Endometrial microvascular endothelial cells (primary cell): ENCODE results near the gene WDR81. TPM values are rescaled to one million over a fixed set of nuclear protein-coding genes. Genes with fewer than 3 reads are reported as not detected.
"Not testable (repeated sequence)": the region's sequence is repeated elsewhere in the genome, so short reads cannot be mapped to it uniquely, and the experiment has no call there.

Experiments used
- in situ Hi-C: cut with HindIII; loops from 2 replicates; pipeline ENCODE4 v1.10.0; 2017; ENCODE audit warnings: low sequenced_read_pairs, low pct_unique_long_range_greater_than_20kb; ENCODE audit errors: inconsistent ontology term
- total RNA-seq: library from RNA; depleted of rRNA; stranded (reverse); fragments of >200 nt; gene quantifications from one replicate; pipeline ENCODE4 v1.2.3, GENCODE V29; 2015; ENCODE audit errors: inconsistent ontology term

Gene WDR81
- total RNA-seq = 24.2 TPM

GRCh38 chr17:1724351-1724868 lies at the start of gene WDR81:
TSS of gene WDR81 (plus strand) at chr17:1724704. CDS start at chr17:1724960, 256 bp downstream.
- in situ Hi-C loops = no loop called here

GRCh38 chr17:1676401-1676800 lies 48.1 kb upstream of the WDR81 start:
- in situ Hi-C loops = no loop called here

DNA sequence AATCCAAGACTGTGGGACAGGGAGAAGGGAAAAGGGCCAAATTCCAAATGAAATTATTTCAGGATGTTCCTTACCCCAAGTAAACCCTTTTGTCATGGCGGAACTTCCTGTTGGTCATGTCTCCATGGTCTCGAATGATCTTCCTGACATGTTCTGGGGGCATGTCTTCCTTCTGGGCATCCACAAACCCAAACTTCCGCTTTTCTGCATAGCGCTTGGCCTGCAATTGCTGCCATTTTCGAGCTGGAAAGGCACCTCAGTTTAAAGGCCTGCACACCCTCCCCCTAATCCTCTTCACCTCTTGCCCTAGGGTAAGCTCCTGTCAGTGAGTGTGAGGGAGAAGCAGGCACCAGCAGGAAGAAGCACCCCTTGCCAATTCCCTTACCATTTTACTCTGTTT lies 41.0 kb upstream of the WDR81 start:
- in situ Hi-C loops = no loop called here

DNA sequence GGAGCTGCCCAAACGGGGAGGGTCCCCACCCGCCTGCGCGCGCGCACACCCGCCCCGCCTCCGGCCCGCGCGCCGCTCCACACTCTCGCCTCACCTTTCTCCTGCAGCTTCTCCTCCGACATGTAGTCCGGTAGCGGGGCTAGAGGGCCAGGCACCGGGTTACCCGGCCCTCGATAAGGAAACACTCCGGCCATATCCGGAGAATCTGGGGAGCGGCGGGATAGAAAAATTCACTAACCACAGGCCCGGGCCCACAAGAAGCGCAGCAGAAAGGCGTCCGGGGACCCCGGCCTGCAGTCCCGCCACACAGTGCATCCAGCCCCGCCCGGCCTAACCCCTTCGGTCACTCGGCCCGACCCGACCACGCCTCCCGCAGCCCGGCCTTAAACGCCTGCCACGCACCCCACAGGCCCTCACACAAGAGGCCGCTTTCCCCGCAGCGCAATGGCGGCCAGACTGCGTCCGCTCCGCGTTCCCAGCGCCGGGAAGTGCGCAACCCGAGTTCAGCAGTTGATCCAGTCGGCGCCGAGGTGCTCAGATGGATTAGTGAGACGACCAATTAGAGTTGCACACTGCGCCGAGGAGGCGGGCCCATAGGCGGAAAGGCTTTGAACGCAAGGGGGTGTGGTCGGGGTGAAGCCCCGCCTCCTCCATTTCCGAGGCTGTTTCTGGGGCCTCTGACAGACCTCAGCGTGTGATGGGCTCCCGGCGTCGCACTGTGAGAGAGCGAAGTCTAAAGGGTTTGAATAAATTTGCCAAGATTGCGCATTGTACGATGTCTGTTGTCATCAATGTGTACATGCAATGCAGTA lies 39.9 kb upstream of the WDR81 start, which contains the start of gene PRPF8:
Gene PRPF8, minus strand, starts transcription at position 490 of the 812 bp plus-strand sequence. Its CDS starts 296 bp downstream, at position 194.
- in situ Hi-C loops = no loop called here

- in situ Hi-C loops = no loop called here
Measured at GRCh38 chr17:1686086-1686485, 38.4 kb upstream of the WDR81 start.

- in situ Hi-C loops = not testable (repeated sequence)
Measured at GRCh38 chr17:1688405-1688804, 36.1 kb upstream of the WDR81 start.

DNA sequence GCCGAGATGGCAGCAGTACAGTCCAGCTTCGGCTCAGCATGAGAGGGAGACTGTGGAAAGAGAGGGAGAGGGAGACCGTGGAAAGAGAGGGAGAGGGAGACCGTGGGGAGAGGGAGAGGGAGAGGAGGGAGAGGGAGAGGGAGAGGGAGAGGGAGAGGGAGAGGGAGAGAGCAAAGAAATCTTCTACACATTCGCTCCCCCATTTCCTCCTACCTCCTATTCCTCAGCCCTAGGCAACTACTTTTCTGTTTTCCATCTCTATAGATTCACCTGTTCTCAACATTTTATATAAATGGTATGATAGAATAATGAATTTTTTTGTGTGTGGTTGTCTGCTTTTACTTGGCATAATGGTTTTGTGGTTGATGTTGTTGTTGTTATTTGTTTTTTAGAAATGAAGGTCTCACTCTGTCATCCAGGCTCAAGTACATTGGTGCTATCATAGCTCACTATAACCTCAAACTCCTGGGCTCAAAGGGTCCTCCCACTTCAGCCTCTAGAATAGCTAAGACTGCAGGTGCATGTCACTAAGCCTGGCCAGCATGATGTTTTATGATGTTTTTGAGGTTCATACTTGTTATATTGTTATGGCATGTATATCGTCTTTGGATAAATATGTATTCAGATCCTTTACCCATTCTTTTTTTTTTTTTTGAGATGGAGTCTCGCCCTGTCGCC lies 33.8 kb upstream of the WDR81 start:
- in situ Hi-C loops = no loop called here

GRCh38 chr17:1693339-1693738 lies 31.2 kb upstream of the WDR81 start:
- in situ Hi-C loops = no loop called here

DNA sequence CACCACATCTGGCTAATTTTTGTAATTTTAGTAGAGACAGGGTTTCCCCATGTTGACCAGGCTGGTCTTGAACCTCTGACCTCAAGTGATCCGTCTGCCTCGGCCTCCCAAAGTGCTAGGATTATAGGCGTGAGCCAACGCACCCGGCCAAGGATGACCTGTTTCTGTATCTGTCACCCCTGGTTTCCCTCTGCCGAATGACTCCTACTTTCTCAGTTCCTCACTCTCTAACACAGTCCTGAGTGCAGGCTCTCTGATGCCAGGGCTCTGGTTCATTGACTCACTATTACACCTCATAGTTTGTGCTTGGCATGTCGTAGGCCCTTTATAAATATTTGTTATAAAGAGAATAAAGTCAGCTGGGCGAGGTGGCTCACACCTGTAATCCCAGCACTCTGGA lies 29.1 kb upstream of the WDR81 start:
- in situ Hi-C loops = no loop called here

DNA sequence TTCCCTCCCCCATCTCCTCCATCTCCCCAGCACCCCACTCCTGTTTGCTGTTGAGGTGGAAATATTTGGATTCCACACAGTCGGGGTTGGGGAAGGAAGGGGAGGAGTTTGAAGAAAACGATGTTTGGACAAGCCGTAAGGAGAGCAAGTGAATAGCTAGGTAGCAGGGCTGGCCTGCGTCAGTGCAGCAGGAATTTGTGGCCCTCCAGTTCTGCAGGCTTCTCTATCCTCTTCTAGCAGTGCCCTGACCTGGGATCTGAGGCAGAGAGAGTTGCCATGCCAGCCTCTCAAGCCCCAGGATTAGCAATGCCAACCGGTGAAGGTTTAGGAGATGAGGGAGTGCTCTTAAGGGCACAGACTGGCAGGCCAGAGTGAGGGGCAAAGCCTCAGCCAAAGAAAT lies 26.8 kb upstream of the WDR81 start:
- in situ Hi-C loops = no loop called here

GRCh38 chr17:1699891-1700290 lies 24.6 kb upstream of the WDR81 start:
- in situ Hi-C loops = not testable (repeated sequence)

DNA sequence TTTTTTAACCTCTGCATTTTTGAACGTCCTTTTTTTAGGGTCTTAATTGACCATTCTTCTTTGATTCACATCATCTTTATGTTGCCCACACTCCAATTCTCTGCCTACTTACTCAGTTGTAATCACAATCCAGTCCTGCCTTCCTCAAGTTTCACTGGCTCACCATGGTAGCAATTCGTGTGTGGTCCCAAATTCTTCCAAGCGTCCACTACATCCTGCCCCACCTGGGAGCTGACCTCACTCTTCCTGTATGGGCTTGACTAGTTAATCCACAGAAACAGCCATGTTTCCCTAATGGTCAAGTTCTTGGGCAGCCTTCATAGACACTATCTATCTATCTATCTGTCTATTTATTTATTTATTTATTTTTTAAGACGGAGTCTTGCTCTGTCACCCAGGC lies 21.4 kb upstream of the WDR81 start:
- in situ Hi-C loops = no loop called here

- in situ Hi-C loops = no loop called here
Measured at GRCh38 chr17:1705004-1705403, 19.5 kb upstream of the WDR81 start.

GRCh38 chr17:1707107-1707506 lies 17.4 kb upstream of the WDR81 start:
- in situ Hi-C loops = no loop called here

GRCh38 chr17:1708791-1709346 lies 15.6 kb upstream of the WDR81 start:
- in situ Hi-C loops = not testable (repeated sequence)

DNA sequence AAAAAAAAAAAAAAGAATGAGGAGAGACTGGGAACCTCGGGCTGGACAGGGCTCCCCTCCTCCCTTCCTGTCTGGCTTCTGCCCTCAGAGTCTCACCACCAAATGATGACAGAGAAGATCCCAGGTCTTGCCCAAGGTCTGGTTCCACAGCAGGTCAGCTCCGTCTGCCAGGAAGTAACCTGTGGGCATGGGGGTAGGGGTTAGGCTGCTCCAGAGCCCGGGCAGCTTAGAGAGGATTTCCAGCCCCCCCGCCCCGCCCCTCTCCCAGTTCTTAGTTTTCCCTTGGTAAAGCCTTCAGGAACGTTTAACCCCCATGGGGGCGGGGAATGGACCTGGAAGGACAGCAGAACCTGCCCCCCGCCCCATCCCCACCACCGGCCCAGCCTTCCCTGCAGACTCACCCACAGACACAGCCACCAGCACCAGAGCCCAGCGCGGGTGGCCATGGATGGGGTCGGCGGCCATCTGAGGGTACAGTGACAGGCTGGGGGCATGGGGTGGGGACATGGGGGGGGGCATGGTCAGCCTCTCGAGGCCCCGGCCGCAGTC lies 15.0 kb upstream of the WDR81 start:
- in situ Hi-C loops = no loop called here

DNA sequence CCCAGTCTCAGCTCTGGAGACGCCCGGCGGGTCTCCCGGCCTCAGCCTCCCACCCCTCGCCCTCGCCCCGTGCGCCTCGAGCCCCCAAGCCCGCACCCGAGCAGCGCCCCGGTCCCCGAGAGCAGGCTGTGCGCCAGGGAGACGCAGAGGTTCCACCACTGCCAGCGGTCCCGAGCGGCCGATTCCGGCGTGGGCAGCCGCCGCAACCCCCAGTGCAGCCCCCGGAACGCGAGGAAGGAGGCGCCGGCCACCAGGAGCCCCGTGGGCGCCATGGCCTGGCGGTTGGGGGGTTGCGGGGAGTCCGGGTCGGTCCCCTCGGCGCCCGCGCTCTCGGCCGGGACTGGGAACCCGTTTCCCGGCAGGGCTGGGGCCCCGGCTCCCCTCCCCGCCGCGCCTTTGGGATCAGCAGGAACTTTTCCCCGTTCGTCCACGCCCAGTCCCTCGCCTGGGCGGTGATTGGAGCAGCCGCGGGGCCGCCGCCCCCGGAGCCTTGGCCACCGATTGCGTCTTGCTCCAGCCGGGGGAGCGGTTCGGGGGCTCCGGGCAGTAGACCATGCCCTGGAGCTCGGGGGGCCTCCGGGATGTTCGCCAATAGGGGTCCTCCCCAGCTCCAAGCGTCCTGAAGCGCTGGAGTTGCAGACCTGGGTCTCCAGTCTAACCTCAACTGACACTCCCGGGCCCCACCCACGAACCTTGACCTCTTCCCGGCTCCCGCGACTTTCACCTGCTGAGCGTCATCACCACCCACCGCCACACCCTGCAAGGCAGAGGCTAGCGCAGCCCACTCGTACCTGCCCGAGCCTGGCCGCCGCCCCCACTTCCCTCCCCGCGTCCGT lies 14.3 kb upstream of the WDR81 start, which contains the start of gene TLCD2:
Gene TLCD2, minus strand, starts transcription at position 407 of the 836 bp plus-strand sequence. Its CDS starts 135 bp downstream, at position 272.
- in situ Hi-C loops = no loop called here

- in situ Hi-C loops = no loop called here
Measured at GRCh38 chr17:1710807-1711553, 13.5 kb upstream of the WDR81 start.
